CD4-positive, alpha-beta T cell (primary cell): ENCODE data around the gene MXI1. TPM values are rescaled to one million over a fixed set of nuclear protein-coding genes. Genes with fewer than 3 reads are reported as not detected.

ENCODE experiments used
- ATAC-seq: fragments of 200-7000 bp; cut with Tn5 transposase; one replicate; pipeline ENCODE4 v1.10.0; 2022; ENCODE audit warnings: mild to moderate bottlenecking; ENCODE audit not compliant: poor library complexity
- CTCF ChIA-PET: fragments of 350-600 bp; sonication (Branson Sonifier 250); formaldehyde crosslinking; loops from one replicate; lab custom pipeline; 2021; ENCODE audit warnings: antibody characterized with exemption, inconsistent platforms; lab: Charles Lee
- POLR2A ChIA-PET: fragments of 350-600 bp; sonication (Branson Sonifier 250); formaldehyde crosslinking; loops from one replicate; lab custom pipeline; 2021; ENCODE audit warnings: antibody characterized with exemption, inconsistent platforms; lab: Charles Lee
- DNase-seq, 14 experiments: peaks; one replicate each; pipeline ENCODE4 v3.0.0-alpha.2; 2013 to 2020; ENCODE audit warnings: mixed read lengths in 2 of 14
- H3K27ac ChIP-seq, 2 donors: one replicate each; pipeline versions ENCODE4 v1.5.1 to v1.7.0; 2013; ENCODE audit warnings: low read length in 2 of 2, low read depth in 1 of 2, mild to moderate bottlenecking in 1 of 2
- H3K27me3 ChIP-seq, 2 experiments: 1 replicate in 1 of 2; 2 replicates in 1 of 2; pipeline versions ENCODE4 v1.6.1 to v1.7.0; 2013; ENCODE audit warnings: low read length in 2 of 2, control low read depth in 1 of 2, mild to moderate bottlenecking in 1 of 2, moderate library complexity in 1 of 2; ENCODE audit not compliant: insufficient read depth in 2 of 2, control insufficient read depth in 1 of 2
- H3K36me3 ChIP-seq: one replicate; pipeline ENCODE4 v1.6.1; 2013; ENCODE audit warnings: low read length, control low read depth; ENCODE audit not compliant: insufficient read depth
- H3K4me1 ChIP-seq: one replicate; pipeline ENCODE4 v1.6.1; 2013; ENCODE audit warnings: low read length, control low read depth; ENCODE audit not compliant: insufficient read depth
- H3K4me3 ChIP-seq: one replicate; pipeline ENCODE4 v1.5.1; 2013; ENCODE audit warnings: mild to moderate bottlenecking, low read length, moderate library complexity
- H3K9me3 ChIP-seq, 2 experiments: 1 replicate in 1 of 2; 2 replicates in 1 of 2; pipeline versions ENCODE4 v1.6.1 to v1.7.0; 2013; ENCODE audit warnings: low read length in 2 of 2, mild to moderate bottlenecking in 2 of 2, control low read depth in 1 of 2, moderate library complexity in 1 of 2; ENCODE audit not compliant: control insufficient read depth in 1 of 2, insufficient read depth in 1 of 2
- H3K27ac Mint-ChIP-seq: one replicate; pipeline ENCODE4 v1.8.0; 2020; ENCODE audit warnings: mixed read lengths
- H3K27me3 Mint-ChIP-seq: one replicate; pipeline ENCODE4 v1.8.0; 2021; ENCODE audit warnings: mixed read lengths
- H3K36me3 Mint-ChIP-seq: one replicate; pipeline ENCODE4 v1.8.0; 2021; ENCODE audit warnings: low read depth, mixed read lengths
- H3K4me1 Mint-ChIP-seq: one replicate; pipeline ENCODE4 v1.8.0; 2021; ENCODE audit warnings: low read depth, mixed read lengths
- H3K4me3 Mint-ChIP-seq: one replicate; pipeline ENCODE4 v1.8.0; 2020; ENCODE audit warnings: mild to moderate bottlenecking, mixed read lengths
- H3K9me3 Mint-ChIP-seq: one replicate; pipeline ENCODE4 v1.8.0; 2020; ENCODE audit warnings: mixed read lengths
- CTCF ChIP-seq: fragments of 200-600 bp; IDR thresholded peaks from one replicate; pipeline ENCODE4 v1.8.0; 2022; ENCODE audit warnings: antibody characterized with exemption, mild to moderate bottlenecking
- intact Hi-C, 2 experiments: fragments of 100-400 bp; cut with DNase I in 1 of 2; cut with micrococcal nuclease in 1 of 2; formaldehyde crosslinking; loops; one replicate each; pipeline versions ENCODE4 v1.15.1 to v1.9.0; 2023 to 2025; cut with DNase I, micrococcal nuclease
- total RNA-seq, 174 experiments: library from RNA in 2 of 174; stranded (reverse) in 2 of 174; gene quantifications; one replicate each; pipeline ENCODE4 v1.2.3 and lab custom pipeline; 2021 to 2026

The MXI1 gene
- total RNA-seq, 2 experiments from 2014 or later = 74.3 to 84.3 TPM

DNA sequence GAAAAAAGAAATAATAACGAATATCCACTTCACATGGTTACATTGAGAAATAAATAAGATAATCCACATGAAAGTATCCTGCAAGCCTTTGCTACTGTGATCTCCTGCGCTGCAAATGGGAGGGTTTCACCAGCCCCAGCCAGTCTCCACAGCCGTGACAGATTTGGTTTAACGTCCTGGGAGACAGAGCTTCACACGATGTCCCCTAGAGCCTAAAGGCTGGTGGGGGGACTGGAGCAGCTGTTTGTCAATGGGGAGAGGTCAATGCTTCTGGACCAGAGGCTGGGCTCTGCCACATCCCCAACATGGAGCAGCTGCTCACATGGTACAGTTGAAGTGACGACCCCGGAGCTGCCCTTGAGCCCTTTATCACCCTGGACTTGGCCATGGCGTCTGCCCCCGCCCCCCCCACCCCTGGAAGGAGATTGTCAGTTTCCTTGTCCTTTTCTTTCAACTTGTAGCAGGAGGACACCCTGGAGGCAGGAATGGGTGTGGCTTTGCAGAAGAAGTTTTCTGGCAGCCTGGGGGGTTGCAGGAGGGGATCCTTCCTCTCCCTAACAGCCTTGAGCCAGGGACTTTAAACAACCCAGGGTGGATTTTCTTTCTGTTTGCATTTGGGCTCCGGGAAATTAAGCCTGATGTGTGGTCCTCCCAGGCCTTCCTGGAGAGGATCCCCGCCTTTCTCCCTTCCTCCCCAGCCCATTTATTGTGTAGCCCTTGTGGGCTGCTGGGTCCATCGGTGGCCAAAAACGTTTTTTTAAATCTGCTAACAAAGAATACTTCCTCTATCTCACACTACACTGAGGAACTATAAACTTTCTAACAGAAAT, 37.0 kb upstream of the MXI1 start:
- peaks cover 21% of the 10 kb centered on the region for H3K4me1 ChIP-seq
- H3K27me3 Mint-ChIP-seq = peaks cover 84% of the 10 kb centered on the region
- POLR2A ChIA-PET = no interaction called here
- H3K27ac Mint-ChIP-seq = no peak overlapping the region
- H3K36me3 ChIP-seq = no peaks in the 10 kb centered on the region
- no peak overlapping the region for H3K4me3 ChIP-seq
- no peaks in the 10 kb centered on the region for H3K9me3 Mint-ChIP-seq
- H3K36me3 Mint-ChIP-seq = no peaks in the 10 kb centered on the region
- ATAC-seq (peak; percentile 34), DNase-seq (no peak)
- TF ChIP-seq CTCF = no peak
- no peak overlapping the region for H3K4me3 Mint-ChIP-seq
- intact Hi-C loops = no loop called here
- H3K9me3 ChIP-seq = peaks cover 0 to 4% of the 10 kb centered on the region in 2 experiments
- H3K4me1 Mint-ChIP-seq = peaks cover 28% of the 10 kb centered on the region
- CTCF ChIA-PET = no interaction called here
- no peak overlapping the region for H3K27ac ChIP-seq
- H3K27me3 ChIP-seq = peaks cover 55 to 69% of the 10 kb centered on the region in 2 experiments

DNA sequence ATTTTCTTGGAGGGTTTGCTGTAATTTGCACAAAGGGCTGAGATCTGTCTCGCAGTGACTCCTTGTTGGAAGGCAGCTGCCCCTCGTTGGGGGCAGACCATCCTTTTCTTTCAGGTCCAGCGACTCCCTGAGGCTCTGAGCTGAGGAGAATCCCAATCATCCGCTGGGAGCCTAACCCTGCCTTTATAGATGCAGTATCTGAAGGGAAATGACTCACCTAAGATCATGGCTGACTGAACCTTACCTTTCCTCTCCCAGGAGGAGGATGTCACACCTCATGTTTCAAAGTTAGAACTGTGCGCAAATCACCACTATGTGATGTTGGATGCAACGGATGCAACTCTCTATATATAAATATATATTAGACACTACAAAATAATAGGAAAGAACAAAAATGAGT, 36.4 kb upstream of the MXI1 start:
- no peak overlapping the region for H3K4me3 Mint-ChIP-seq
- H3K4me1 ChIP-seq = peaks cover 21% of the 10 kb centered on the region
- peaks cover 49 to 69% of the 10 kb centered on the region in 2 experiments for H3K27me3 ChIP-seq
- DNase-seq (peak in 1 of 14 experiments; percentile 11), ATAC-seq (peak; percentile 37)
- peaks cover 28% of the 10 kb centered on the region for H3K4me1 Mint-ChIP-seq
- POLR2A ChIA-PET = no interaction called here
- peaks cover 0 to 4% of the 10 kb centered on the region in 2 experiments for H3K9me3 ChIP-seq
- intact Hi-C loops = no loop called here
- no peak overlapping the region for H3K27ac ChIP-seq
- H3K27me3 Mint-ChIP-seq = peaks cover 84% of the 10 kb centered on the region
- CTCF ChIA-PET = no interaction called here
- no peak overlapping the region for H3K4me3 ChIP-seq
- TF ChIP-seq CTCF = no peak
- H3K36me3 Mint-ChIP-seq = no peaks in the 10 kb centered on the region
- H3K36me3 ChIP-seq = no peaks in the 10 kb centered on the region
- no peak overlapping the region for H3K27ac Mint-ChIP-seq
- H3K9me3 Mint-ChIP-seq = no peaks in the 10 kb centered on the region

- DNase-seq (no peak), ATAC-seq (no peak)
- POLR2A ChIA-PET = interaction anchor here (0.6 kb wide), 1 partner anchor 140 kb away, joined by 3 read pairs; no protein-coding TSS in a partner anchor
- peaks cover 86% of the 10 kb centered on the region for H3K27me3 Mint-ChIP-seq
- H3K36me3 Mint-ChIP-seq = no peaks in the 10 kb centered on the region
- H3K27ac Mint-ChIP-seq = no peak overlapping the region
- peaks cover 0 to 4% of the 10 kb centered on the region in 2 experiments for H3K9me3 ChIP-seq
- H3K4me1 Mint-ChIP-seq = peaks cover 28% of the 10 kb centered on the region
- H3K36me3 ChIP-seq = no peaks in the 10 kb centered on the region
- H3K4me3 ChIP-seq = no peak overlapping the region
- H3K27ac ChIP-seq = no peak overlapping the region
- intact Hi-C loops = no loop called here
- H3K27me3 ChIP-seq = peaks cover 39 to 67% of the 10 kb centered on the region in 2 experiments
- TF ChIP-seq CTCF = no peak
- no peak overlapping the region for H3K4me3 Mint-ChIP-seq
- no peaks in the 10 kb centered on the region for H3K9me3 Mint-ChIP-seq
- CTCF ChIA-PET = interaction anchor here (1.1 kb wide), 1 partner anchor 34 kb away, joined by 3 read pairs; no protein-coding TSS in a partner anchor
- H3K4me1 ChIP-seq = peaks cover 21% of the 10 kb centered on the region
Observed at GRCh38 chr10:110172155-110172554, 35.2 kb upstream of the MXI1 start.
